ENCODE results near the gene WDFY2.
A peak's percentile ranks its signal among the peaks of the same experiment; 100 is the strongest.

WDFY2 gene

GRCh38 chr13:51727634-51728274 is 143.5 kb downstream of the WDFY2 start:
- H3K4me3 ChIP-seq (ENCODE audit: low read depth, low read length) = peak overlapping the region; percentile 67
- peak; percentile 38 for DNase-seq (ENCODE audit: low read depth)
- TF ChIP-seq MAX (IDR thresholded peaks at IDR 0.05; ENCODE audit: low read depth, low read length) (peak; percentile 64), MYC (IDR thresholded peaks at IDR 0.05; ENCODE audit: low read depth, low read length) (no peak)

GRCh38 chr13:51728275-51728673 is 144.0 kb downstream of the WDFY2 start:
- H3K4me3 ChIP-seq (ENCODE audit: low read depth, low read length) = peak overlapping the region; percentile 67
- no peak for TF ChIP-seq MAX (IDR thresholded peaks at IDR 0.05; ENCODE audit: low read depth, low read length)
- peak; percentile 56 for DNase-seq (ENCODE audit: low read depth)

- TF ChIP-seq CTCF (IDR thresholded peaks at IDR 0.05; ENCODE audit: low read depth, low read length) (no peak), MAX (IDR thresholded peaks at IDR 0.05; ENCODE audit: low read depth, low read length) (peak; percentile 92), MYC (IDR thresholded peaks at IDR 0.05; ENCODE audit: low read depth, low read length) (peak; percentile 91), POLR2A (IDR thresholded peaks at IDR 0.05; ENCODE audit: extremely low read depth, insufficient read length) (peak; percentile 36)
- DNase-seq (ENCODE audit: low read depth) = peak; percentile 95
These were observed 144.7 kb downstream of the WDFY2 start for GRCh38 chr13:51728972-51729371.

GRCh38 chr13:51729866-51730553 is 145.7 kb downstream of the WDFY2 start:
- DNase-seq (ENCODE audit: low read depth) = peak; percentile 81
- TF ChIP-seq MYC (IDR thresholded peaks at IDR 0.05; ENCODE audit: low read depth, low read length) (no peak), CTCF (IDR thresholded peaks at IDR 0.05; ENCODE audit: low read depth, low read length) (no peak), POLR2A (IDR thresholded peaks at IDR 0.05; ENCODE audit: extremely low read depth, insufficient read length) (no peak), MAX (IDR thresholded peaks at IDR 0.05; ENCODE audit: low read depth, low read length) (no peak)
- peak overlapping the region; percentile 13 for H3K4me3 ChIP-seq (ENCODE audit: low read depth, low read length)

More at GRCh38 chr13:51728972-51729371, 144.7 kb downstream of the WDFY2 start:
- peak overlapping the region; percentile 67 for H3K4me3 ChIP-seq (ENCODE audit: low read depth, low read length)

GRCh38 chr13:51730927-51731326 is 146.7 kb downstream of the WDFY2 start:
- H3K4me3 ChIP-seq (ENCODE audit: low read depth, low read length) = no peak overlapping the region
- DNase-seq (ENCODE audit: low read depth) = no peak
- no peak for TF ChIP-seq POLR2A (IDR thresholded peaks at IDR 0.05; ENCODE audit: extremely low read depth, insufficient read length)
- no peak for TF ChIP-seq MAX (IDR thresholded peaks at IDR 0.05; ENCODE audit: low read depth, low read length)
- TF ChIP-seq MYC (IDR thresholded peaks at IDR 0.05; ENCODE audit: low read depth, low read length) = no peak
- no peak for TF ChIP-seq CTCF (IDR thresholded peaks at IDR 0.05; ENCODE audit: low read depth, low read length)

- DNase-seq (ENCODE audit: low read depth) = peak; percentile 40
- no peak overlapping the region for H3K4me3 ChIP-seq (ENCODE audit: low read depth, low read length)
- no peak for TF ChIP-seq POLR2A (IDR thresholded peaks at IDR 0.05; ENCODE audit: extremely low read depth, insufficient read length)
- no peak for TF ChIP-seq CTCF (IDR thresholded peaks at IDR 0.05; ENCODE audit: low read depth, low read length)
- no peak for TF ChIP-seq MAX (IDR thresholded peaks at IDR 0.05; ENCODE audit: low read depth, low read length)
- no peak for TF ChIP-seq MYC (IDR thresholded peaks at IDR 0.05; ENCODE audit: low read depth, low read length)
These were observed 147.5 kb downstream of the WDFY2 start for GRCh38 chr13:51731759-51732158.

Measured in NB4 (cell line).